PC-9 (cell line): ENCODE data around the gene ACAP2. TPM values are rescaled to one million over a fixed set of nuclear protein-coding genes. Genes with fewer than 3 reads are reported as not detected.

Source experiments
- BruUV-seq: library from RNA; stranded (reverse); fragments of 400-500 nt; replicated peaks from 2 replicates; lab custom pipeline; 2021; lab: Mats Ljungman, UMichigan
- CTCF ChIA-PET: fragments of 300-600 bp; sonication (Branson Sonifier 250); formaldehyde crosslinking; loops from one replicate; lab custom pipeline; 2022; ENCODE audit warnings: antibody characterized with exemption; lab: Charles Lee
- POLR2A ChIA-PET: fragments of 300-600 bp; sonication (Branson Sonifier 250); formaldehyde crosslinking; loops from one replicate; lab custom pipeline; 2022; ENCODE audit warnings: antibody characterized with exemption; ENCODE audit not compliant: unreplicated experiment; lab: Charles Lee
- DNase-seq, 2 experiments: peaks; one replicate each; pipeline versions ENCODE4 v3.0.0 to v3.0.0-alpha.2; 2015 to 2022; ENCODE audit warnings: mixed read lengths in 1 of 2
- H2AFZ ChIP-seq: fragments of 200-600 bp; sonication (generic); 2 replicates; pipeline ENCODE4 v1.8.1; 2017; ENCODE audit warnings: antibody characterized with exemption
- H3F3A ChIP-seq: fragments of 200-600 bp; sonication (generic); 2 replicates; pipeline ENCODE4 v1.8.1; 2017; ENCODE audit warnings: antibody characterized with exemption, mild to moderate bottlenecking, low read depth; ENCODE audit not compliant: insufficient read depth
- H3K27ac ChIP-seq: fragments of 200-600 bp; sonication (generic); 2 replicates; pipeline ENCODE4 v1.6.1; 2016; ENCODE audit warnings: mixed run types
- H3K27me3 ChIP-seq: fragments of 200-600 bp; sonication (generic); 2 replicates; pipeline ENCODE4 v1.6.1; 2016; ENCODE audit warnings: low read depth, mixed run types; ENCODE audit not compliant: insufficient read depth
- H3K36me3 ChIP-seq: fragments of 200-600 bp; sonication (generic); 2 replicates; pipeline ENCODE4 v1.6.1; 2016; ENCODE audit warnings: low read depth, mixed run types
- H3K4me1 ChIP-seq: fragments of 200-600 bp; sonication (generic); replicated peaks from 2 replicates; pipeline ENCODE4 v1.6.1; 2016; ENCODE audit warnings: mixed run types; ENCODE audit not compliant: insufficient read depth
- H3K4me2 ChIP-seq: fragments of 200-600 bp; sonication (generic); 2 replicates; pipeline ENCODE4 v1.6.1; 2017; ENCODE audit warnings: mixed run types
- H3K4me3 ChIP-seq: fragments of 200-600 bp; sonication (generic); 2 replicates; pipeline ENCODE4 v1.6.1; 2016; ENCODE audit warnings: mixed run types
- H3K79me2 ChIP-seq: fragments of 200-600 bp; sonication (generic); 2 replicates; pipeline ENCODE4 v1.6.1; 2017; ENCODE audit warnings: low read depth, mixed run types
- H3K9me2 ChIP-seq: fragments of 200-600 bp; sonication (generic); 2 replicates; pipeline ENCODE4 v1.8.1; 2017; ENCODE audit warnings: mild to moderate bottlenecking; ENCODE audit not compliant: insufficient read depth
- H3K9me3 ChIP-seq: fragments of 200-600 bp; sonication (generic); 2 replicates; pipeline ENCODE4 v1.8.1; 2016; ENCODE audit warnings: low read depth; ENCODE audit not compliant: insufficient read depth
- H4K20me1 ChIP-seq: fragments of 200-600 bp; sonication (generic); 2 replicates; pipeline ENCODE4 v1.8.1; 2017; ENCODE audit not compliant: insufficient read depth
- EZH2 ChIP-seq: fragments of 200-600 bp; sonication (generic); IDR thresholded peaks from 2 replicates; pipeline ENCODE4 v1.8.0; 2017; ENCODE audit warnings: antibody characterized with exemption, low read depth
- intact Hi-C: fragments of 100-400 bp; cut with micrococcal nuclease; formaldehyde crosslinking; loops from one replicate; pipeline ENCODE4 v1.10.0; 2022; ENCODE audit not compliant: unreplicated experiment
- total RNA-seq: library from RNA; stranded (reverse); gene quantifications from 2 replicates; pipeline ENCODE4 v1.2.3, GENCODE V29; 2021
- TF ChIP-seq, protein P1 (sequence below): fragments of 200-600 bp; sonication (generic); conservative IDR thresholded peaks from 2 replicates; pipeline ENCODE4 v1.6.1; 2017; ENCODE audit warnings: mixed run types, antibody characterized with exemption, mild to moderate bottlenecking, moderate library complexity

The ACAP2 gene
- total RNA-seq, 1 experiment from 2014 or later, result 67.9 TPM

DNA sequence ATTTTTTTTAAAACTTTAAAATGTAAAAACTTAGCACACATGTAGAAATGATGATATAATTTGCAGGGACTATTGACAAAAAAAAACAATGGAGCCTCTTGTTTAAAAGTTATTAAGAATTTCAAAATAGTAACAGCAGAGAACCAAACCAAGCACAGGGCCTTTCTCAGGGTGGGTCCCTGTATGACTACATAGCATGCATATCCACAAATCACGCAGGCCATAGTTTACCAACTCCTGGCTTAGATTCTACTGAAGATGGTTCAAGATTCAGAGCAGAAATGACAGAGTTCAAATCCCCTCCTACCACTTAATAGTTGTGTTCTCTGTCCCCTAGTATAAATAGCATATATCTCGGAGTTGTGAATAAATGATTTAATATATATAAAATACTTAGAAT lies 19.0 kb downstream of the ACAP2 start:
- no peaks in the 10 kb centered on the region for H3K27me3 ChIP-seq
- no peak for DNase-seq
- H4K20me1 ChIP-seq, result peaks cover 41% of the 10 kb centered on the region; the same call in 1 of the 2 replicates
- 0 out of 2 replicates have a peak, but pooled peaks cover 4% of the 10 kb centered on the region for H3F3A ChIP-seq
- intact Hi-C loops, result no loop called here
- no peaks in the 10 kb centered on the region for H3K4me1 ChIP-seq
- H3K27ac ChIP-seq, result no peak overlapping the region
- ChIA-PET CTCF (no interaction called here), POLR2A (no interaction called here)
- peaks cover 91% of the 10 kb centered on the region for H3K79me2 ChIP-seq
- H2AFZ ChIP-seq, result no peak overlapping the region
- H3K4me3 ChIP-seq, result no peak overlapping the region
- H3K9me2 ChIP-seq, result no peaks in the 10 kb centered on the region
- H3K4me2 ChIP-seq, result no peak overlapping the region
- no peaks in the 10 kb centered on the region for H3K36me3 ChIP-seq
- TF ChIP-seq EZH2, result no peak
- TF ChIP-seq, protein P1, sequence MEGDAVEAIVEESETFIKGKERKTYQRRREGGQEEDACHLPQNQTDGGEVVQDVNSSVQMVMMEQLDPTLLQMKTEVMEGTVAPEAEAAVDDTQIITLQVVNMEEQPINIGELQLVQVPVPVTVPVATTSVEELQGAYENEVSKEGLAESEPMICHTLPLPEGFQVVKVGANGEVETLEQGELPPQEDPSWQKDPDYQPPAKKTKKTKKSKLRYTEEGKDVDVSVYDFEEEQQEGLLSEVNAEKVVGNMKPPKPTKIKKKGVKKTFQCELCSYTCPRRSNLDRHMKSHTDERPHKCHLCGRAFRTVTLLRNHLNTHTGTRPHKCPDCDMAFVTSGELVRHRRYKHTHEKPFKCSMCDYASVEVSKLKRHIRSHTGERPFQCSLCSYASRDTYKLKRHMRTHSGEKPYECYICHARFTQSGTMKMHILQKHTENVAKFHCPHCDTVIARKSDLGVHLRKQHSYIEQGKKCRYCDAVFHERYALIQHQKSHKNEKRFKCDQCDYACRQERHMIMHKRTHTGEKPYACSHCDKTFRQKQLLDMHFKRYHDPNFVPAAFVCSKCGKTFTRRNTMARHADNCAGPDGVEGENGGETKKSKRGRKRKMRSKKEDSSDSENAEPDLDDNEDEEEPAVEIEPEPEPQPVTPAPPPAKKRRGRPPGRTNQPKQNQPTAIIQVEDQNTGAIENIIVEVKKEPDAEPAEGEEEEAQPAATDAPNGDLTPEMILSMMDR, result no peak
- no peaks in the 10 kb centered on the region for H3K9me3 ChIP-seq
- no TSS peak for BruUV-seq

DNA sequence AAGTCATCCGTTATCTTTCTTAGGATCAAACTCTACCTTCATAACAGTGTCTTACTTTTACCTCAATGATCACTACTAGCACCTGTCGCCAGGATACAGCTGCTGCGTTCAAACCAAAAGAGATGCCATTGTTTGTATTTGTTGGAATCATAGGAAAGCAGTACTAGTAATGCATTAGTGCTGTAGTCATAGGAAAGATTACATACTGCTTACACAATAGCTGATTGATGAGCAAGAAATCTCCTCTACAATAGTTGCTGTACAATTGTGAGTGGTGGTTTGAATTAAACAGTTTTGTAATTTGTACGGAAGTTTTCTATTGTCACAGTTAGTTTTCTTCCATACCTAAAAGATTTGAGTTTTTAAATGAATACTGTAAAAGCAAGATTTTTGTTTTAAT lies 21.4 kb downstream of the ACAP2 start:
- Histone ChIP-seq H3K27ac (no peak overlapping the region), H3K4me2 (no peak overlapping the region), H3K4me1 (peaks cover 8% of the 10 kb centered on the region; the same call in 1 of the 2 replicates), H3F3A (peaks cover 16% of the 10 kb centered on the region; the same call in 1 of the 2 replicates), H2AFZ (no peak overlapping the region), H3K79me2 (peaks cover 92% of the 10 kb centered on the region), H3K9me2 (no peaks in the 10 kb centered on the region), H3K27me3 (no peaks in the 10 kb centered on the region), H3K4me3 (no peak overlapping the region), H3K9me3 (no peaks in the 10 kb centered on the region), H4K20me1 (peaks cover 44% of the 10 kb centered on the region; the same call in 1 of the 2 replicates), H3K36me3 (no peaks in the 10 kb centered on the region)
- ChIA-PET CTCF (no interaction called here), POLR2A (no interaction called here)
- BruUV-seq, result no TSS peak
- DNase-seq, result no peak
- no peak for TF ChIP-seq EZH2
- TF ChIP-seq, protein P1, result no peak
- intact Hi-C loops, result no loop called here

DNA sequence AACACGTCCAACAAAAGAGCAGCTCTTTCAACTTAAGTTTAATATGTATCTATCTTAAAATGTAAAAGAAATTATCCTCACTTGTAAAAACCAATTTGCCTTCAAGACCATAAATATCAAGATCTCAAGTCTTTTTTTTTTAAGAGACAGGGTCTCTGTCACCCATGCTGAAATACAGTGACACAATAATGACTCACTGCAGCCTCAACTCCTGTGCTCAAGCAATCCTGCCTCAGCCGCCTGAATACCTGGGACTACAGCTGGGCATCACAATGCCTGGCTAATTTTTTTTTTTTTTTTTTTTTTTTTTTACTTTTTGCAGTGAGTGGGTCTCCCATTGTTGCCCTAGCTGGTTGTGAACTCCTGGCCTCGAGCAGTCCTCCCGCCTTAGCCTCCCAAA lies 26.0 kb downstream of the ACAP2 start:
- no peak for TF ChIP-seq EZH2
- TF ChIP-seq, protein P1, result no peak
- POLR2A ChIA-PET, result no interaction called here
- Histone ChIP-seq H4K20me1 (peaks cover 20% of the 10 kb centered on the region), H3K36me3 (no peaks in the 10 kb centered on the region), H3K4me3 (no peak overlapping the region), H3K4me2 (no peak overlapping the region), H3K9me3 (no peaks in the 10 kb centered on the region), H3F3A (peaks cover 19% of the 10 kb centered on the region; the same call in 1 of the 2 replicates), H3K4me1 (peaks cover 9% of the 10 kb centered on the region; the same call in 1 of the 2 replicates), H3K27me3 (no peaks in the 10 kb centered on the region), H3K79me2 (peaks cover 90% of the 10 kb centered on the region), H2AFZ (no peak overlapping the region), H3K9me2 (no peaks in the 10 kb centered on the region), H3K27ac (peak overlapping the region; percentile 10)
- peak in 1 of 2 experiments; percentile 26 for DNase-seq
- intact Hi-C loops, result no loop called here
- no TSS peak for BruUV-seq
- CTCF ChIA-PET, result no interaction called here
